Spleen (tissue), 11 donors: ENCODE measurements around the gene GLYR1. TPM values are rescaled to one million over a fixed set of nuclear protein-coding genes. Genes with fewer than 3 reads are reported as not detected.
A peak's percentile ranks its signal among the peaks of the same experiment; 100 is the strongest.

Experiments
- DNase-seq: peaks from one replicate; pipeline ENCODE4 v3.0.0-alpha.2; 2020
- H3K27ac ChIP-seq, 8 donors: fragments of 200-600 bp; sonication (generic) in 7 of 8; 1 replicate in 4 of 8; 2 replicates in 4 of 8; pipeline versions ENCODE4 v1.5.0 to v1.8.0; 2016 to 2021; ENCODE audit warnings: inconsistent platforms in 4 of 8, mild to moderate bottlenecking in 4 of 8, moderate library complexity in 1 of 8
- H3K27me3 ChIP-seq, 7 donors: fragments of 200-600 bp; sonication (generic) in 6 of 7; replicated peaks in 1 of 7; 1 replicate in 4 of 7; 2 replicates in 3 of 7; pipeline versions ENCODE4 v1.5.0 to v1.8.0; 2016 to 2021; ENCODE audit warnings: inconsistent platforms in 3 of 7, mild to moderate bottlenecking in 1 of 7
- H3K36me3 ChIP-seq, 6 donors: fragments of 200-600 bp; sonication (generic) in 5 of 6; 1 replicate in 4 of 6; 2 replicates in 2 of 6; pipeline versions ENCODE4 v1.5.0 to v1.8.0; 2016 to 2021; ENCODE audit warnings: inconsistent platforms in 2 of 6
- H3K4me1 ChIP-seq, 6 donors: fragments of 200-600 bp; sonication (generic) in 5 of 6; 1 replicate in 3 of 6; 2 replicates in 3 of 6; pipeline versions ENCODE4 v1.5.0 to v1.8.0; 2016 to 2021; ENCODE audit warnings: inconsistent platforms in 3 of 6
- H3K4me3 ChIP-seq, 8 donors: fragments of 200-600 bp; sonication (generic) in 7 of 8; 1 replicate in 4 of 8; 2 replicates in 4 of 8; pipeline versions ENCODE4 v1.5.0 to v1.8.0; 2016 to 2021; ENCODE audit warnings: inconsistent platforms in 4 of 8, mild to moderate bottlenecking in 4 of 8, moderate library complexity in 2 of 8
- H3K9me3 ChIP-seq, 8 donors: fragments of 200-600 bp; sonication (generic) in 7 of 8; 1 replicate in 4 of 8; 2 replicates in 4 of 8; pipeline versions ENCODE4 v1.5.0 to v1.8.0; 2016 to 2021; ENCODE audit warnings: inconsistent platforms in 4 of 8
- POLR2A ChIP-seq, 3 donors: fragments of 450-650 bp; IDR thresholded peaks; one replicate each; pipeline ENCODE4 v1.5.1; 2017; ENCODE audit warnings: antibody characterized with exemption in 3 of 3, mild to moderate bottlenecking in 1 of 3
- POLR2AphosphoS5 ChIP-seq, 3 donors: sonication (generic); formaldehyde crosslinking; IDR thresholded peaks; one replicate each; pipeline ENCODE4 v1.5.1; 2017; ENCODE audit warnings: antibody characterized with exemption in 3 of 3
- WGBS, 5 donors: extraction: QIAGEN DNeasy Blood & Tissue Kit in 3 of 5; methylation state at CpG; one replicate each; pipeline versions ENCODE4 v1.1.5 to v1.1.7; 2013 to 2018; 5-methylcytosine and 5-hydroxymethylcytosine counted together
- intact Hi-C: fragments of 100-400 bp; cut with DNase I; formaldehyde crosslinking; loops from one replicate; pipeline ENCODE4 v1.15.0; 2023; ENCODE audit warnings: low total_unique reads
- polyA plus RNA-seq, 3 donors: library from polyadenylated mRNA; stranded (reverse); fragments of 200-250 nt; gene quantifications; one replicate each; pipeline ENCODE4 v1.2.1, GENCODE V29; 2013
- total RNA-seq, 7 donors: library from RNA; depleted of rRNA in 3 of 7; stranded (reverse); fragments of >200 nt in 3 of 7; fragmentation: NEBNext Ultra II Directional in 4 of 7; extraction: Animal tissue kit (Norgen Biotek cat#: 25700) in 4 of 7; gene quantifications; one replicate each; pipeline versions ENCODE4 v1.1.0 to v1.2.1, GENCODE V29; 2016 to 2021
- TF ChIP-seq, protein P1 (sequence below), 11 experiments: fragments of 200-600 bp in 7 of 11; fragments of 450-650 bp in 4 of 11; sonication (generic) in 4 of 11; IDR thresholded peaks in 8 of 11; conservative IDR thresholded peaks in 3 of 11; 1 replicate in 7 of 11; 2 replicates in 4 of 11; pipeline versions ENCODE4 v1.4.0 to v1.8.0; 2016 to 2021; ENCODE audit warnings: antibody characterized with exemption in 11 of 11, inconsistent platforms in 4 of 11, mild to moderate bottlenecking in 1 of 11
- donor health status: healthy with polysubstance abuse.
- donor health status: DM: no; HTN: no; CAD: no; lungs with moderate emphysema.
- donor health status: DM: no; HTN: no; CAD: no.
- donor health status: Bipolar disorder and iron deficiency.
- donor health status: healthy.
- donor health status: DM: no; HTN: no; CAD: no.
- donor health status: DM: yes; HTN: yes; CAD: no.

Gene GLYR1
- total and polyA plus RNA-seq, 10 donors: 26.6 to 117 (median 62.3) TPM

DNA sequence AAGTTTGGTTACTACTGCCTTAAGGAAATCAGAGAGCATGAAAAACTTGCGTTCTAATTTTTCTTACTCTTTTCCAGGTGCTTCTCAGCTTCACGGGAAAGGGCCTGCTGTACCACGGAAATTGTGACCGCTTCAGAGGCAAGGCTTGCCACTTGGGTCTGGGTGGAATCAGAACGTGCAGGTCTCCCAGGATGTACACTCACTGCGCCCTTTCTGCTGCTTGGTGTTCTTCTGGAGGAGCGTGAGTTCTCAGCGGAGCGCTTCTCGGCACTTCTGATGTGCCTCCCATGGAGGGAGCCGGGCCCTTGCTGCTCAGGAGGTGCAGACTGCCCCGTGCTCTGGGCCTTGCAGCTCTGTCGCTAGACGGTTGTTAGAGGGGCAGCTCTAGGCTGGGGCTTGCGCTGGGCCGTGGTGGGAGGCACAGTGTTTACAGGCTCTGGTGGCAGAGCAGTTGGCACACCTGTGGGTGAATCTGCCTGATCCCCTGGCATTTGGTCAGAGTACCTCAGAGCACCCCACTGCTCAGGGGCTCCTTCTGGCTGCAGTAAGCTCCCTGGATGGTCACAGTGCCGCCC, 33.0 kb upstream of the GLYR1 start:
- Histone ChIP-seq H3K27ac (no peak overlapping the region), H3K9me3 (no peaks in the 10 kb centered on the region), H3K4me1 (peaks cover 0 to 8% (median 0%) of the 10 kb centered on the region in 6 donors), H3K27me3 (no peaks in the 10 kb centered on the region), H3K36me3 (peaks cover 4 to 100% (median 98%) of the 10 kb centered on the region in 6 donors), H3K4me3 (no peak overlapping the region)
- WGBS, 5 donors: 93 to 97% (median 95%) methylated on average over 8 to 17 of the region's 17 CpGs
- no peak for DNase-seq
- TF ChIP-seq, protein P1, sequence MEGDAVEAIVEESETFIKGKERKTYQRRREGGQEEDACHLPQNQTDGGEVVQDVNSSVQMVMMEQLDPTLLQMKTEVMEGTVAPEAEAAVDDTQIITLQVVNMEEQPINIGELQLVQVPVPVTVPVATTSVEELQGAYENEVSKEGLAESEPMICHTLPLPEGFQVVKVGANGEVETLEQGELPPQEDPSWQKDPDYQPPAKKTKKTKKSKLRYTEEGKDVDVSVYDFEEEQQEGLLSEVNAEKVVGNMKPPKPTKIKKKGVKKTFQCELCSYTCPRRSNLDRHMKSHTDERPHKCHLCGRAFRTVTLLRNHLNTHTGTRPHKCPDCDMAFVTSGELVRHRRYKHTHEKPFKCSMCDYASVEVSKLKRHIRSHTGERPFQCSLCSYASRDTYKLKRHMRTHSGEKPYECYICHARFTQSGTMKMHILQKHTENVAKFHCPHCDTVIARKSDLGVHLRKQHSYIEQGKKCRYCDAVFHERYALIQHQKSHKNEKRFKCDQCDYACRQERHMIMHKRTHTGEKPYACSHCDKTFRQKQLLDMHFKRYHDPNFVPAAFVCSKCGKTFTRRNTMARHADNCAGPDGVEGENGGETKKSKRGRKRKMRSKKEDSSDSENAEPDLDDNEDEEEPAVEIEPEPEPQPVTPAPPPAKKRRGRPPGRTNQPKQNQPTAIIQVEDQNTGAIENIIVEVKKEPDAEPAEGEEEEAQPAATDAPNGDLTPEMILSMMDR (IDR thresholded peaks at IDR 0.05 in 8 of 11, conservative IDR thresholded peaks at IDR 0.05 in 3 of 11): no peak
- TF ChIP-seq POLR2AphosphoS5 (IDR thresholded peaks at IDR 0.05) (peak in 1 of 3 donors; percentile 32), POLR2A (IDR thresholded peaks at IDR 0.05) (no peak)
- intact Hi-C loops: no loop called here

DNA sequence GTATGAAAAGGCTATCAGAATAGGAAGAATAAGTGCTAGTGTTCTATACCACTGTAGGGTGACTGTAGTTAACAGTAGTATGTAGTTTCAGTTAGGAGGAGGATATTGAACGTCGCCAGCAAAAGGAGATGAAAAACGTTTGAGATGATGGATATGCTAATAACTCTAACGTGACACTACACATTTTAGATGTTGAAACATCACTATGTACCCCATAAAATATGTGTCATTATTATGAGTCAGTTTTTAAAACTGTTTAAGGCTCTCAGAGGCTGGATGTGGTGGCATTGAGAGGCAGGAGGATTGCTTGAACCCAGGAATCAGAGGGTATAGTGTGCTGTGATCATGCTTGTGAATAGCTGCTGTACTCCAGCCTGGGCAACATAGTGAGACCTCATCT, 32.0 kb upstream of the GLYR1 start:
- Histone ChIP-seq H3K4me1 (peaks cover 0 to 8% (median 0%) of the 10 kb centered on the region in 6 donors), H3K4me3 (no peak overlapping the region), H3K27ac (no peak overlapping the region), H3K27me3 (no peaks in the 10 kb centered on the region), H3K36me3 (peaks cover 1 to 100% (median 98%) of the 10 kb centered on the region in 6 donors), H3K9me3 (no peaks in the 10 kb centered on the region)
- WGBS, 5 donors: 80 to 89% (median 86%) methylated on average over 4 of the region's 4 CpGs
- intact Hi-C loops: no loop called here
- DNase-seq: no peak
- TF ChIP-seq POLR2A (IDR thresholded peaks at IDR 0.05) (no peak), POLR2AphosphoS5 (IDR thresholded peaks at IDR 0.05) (no peak)
- TF ChIP-seq, protein P1 (IDR thresholded peaks at IDR 0.05 in 8 of 11, conservative IDR thresholded peaks at IDR 0.05 in 3 of 11): no peak

DNA sequence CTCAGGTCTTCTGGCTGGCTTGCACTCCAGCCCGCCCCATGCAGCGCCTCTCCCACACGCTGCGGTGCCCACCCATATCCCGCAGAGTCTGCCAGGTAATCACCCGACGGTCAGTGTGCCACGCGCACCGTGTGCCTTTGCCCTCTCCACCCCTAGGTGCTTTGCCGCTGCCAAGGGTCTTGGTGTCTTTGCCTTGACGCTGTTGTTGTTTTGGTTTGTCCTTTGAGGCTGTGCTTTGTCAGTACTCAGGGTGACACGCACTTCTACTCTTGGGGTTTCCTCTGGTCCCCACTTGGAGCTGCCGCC, 30.2 kb upstream of the GLYR1 start:
- Histone ChIP-seq H3K27me3 (no peaks in the 10 kb centered on the region), H3K36me3 (peaks cover 0 to 100% (median 98%) of the 10 kb centered on the region in 6 donors), H3K4me3 (no peak overlapping the region), H3K9me3 (no peaks in the 10 kb centered on the region), H3K4me1 (peaks cover 0 to 8% (median 0%) of the 10 kb centered on the region in 6 donors), H3K27ac (peak overlapping the region in 1 of 8 donors; percentile 36)
- DNase-seq: no peak
- 88 to 95% (median 91%) methylated on average over 14 of the region's 14 CpGs for WGBS, 5 donors
- TF ChIP-seq POLR2AphosphoS5 (IDR thresholded peaks at IDR 0.05) (peak in 2 of 3 donors; percentile 29 to 62), POLR2A (IDR thresholded peaks at IDR 0.05) (no peak)
- TF ChIP-seq, protein P1 (IDR thresholded peaks at IDR 0.05 in 8 of 11, conservative IDR thresholded peaks at IDR 0.05 in 3 of 11): no peak
- intact Hi-C loops: no loop called here

DNA sequence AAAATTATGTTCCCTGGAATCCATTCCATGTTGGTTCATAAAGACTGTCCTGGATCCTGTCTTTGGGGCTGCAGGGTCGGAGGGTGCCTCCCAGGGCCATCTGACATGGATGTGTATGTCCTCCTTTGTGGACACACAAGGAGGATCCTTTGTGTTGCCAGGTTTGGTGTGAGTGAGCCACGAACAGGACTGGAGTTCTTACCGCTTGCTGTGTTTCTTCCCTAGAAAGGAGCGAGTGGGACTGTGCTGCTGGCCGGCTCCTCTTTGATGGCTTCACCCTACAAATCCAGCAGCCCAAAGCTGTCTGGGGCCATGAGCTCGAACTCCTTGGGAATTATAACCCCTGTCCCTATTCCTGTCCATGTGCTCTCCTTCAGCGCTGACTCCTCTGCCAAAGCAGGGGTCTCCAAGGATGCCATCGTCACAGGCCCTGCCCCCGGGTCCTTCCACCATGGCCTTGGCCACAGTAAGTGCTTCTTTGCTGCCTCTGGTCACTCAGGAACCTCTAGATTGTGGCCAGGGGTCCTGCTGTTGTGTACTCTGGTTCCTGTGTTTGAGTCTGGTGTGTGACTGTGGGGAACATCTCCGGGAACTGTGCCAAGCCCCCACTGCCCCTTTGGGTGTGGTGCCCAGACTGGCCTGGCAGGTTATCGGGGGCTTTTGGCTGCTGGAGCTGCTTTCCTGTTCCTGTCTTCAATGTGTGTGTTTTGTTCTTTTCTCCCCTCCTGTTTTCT, 29.7 kb upstream of the GLYR1 start:
- H3K36me3 ChIP-seq: peaks cover 0 to 100% (median 98%) of the 10 kb centered on the region in 6 donors
- peak overlapping the region in 1 of 8 donors; percentile 36 for H3K27ac ChIP-seq
- no peaks in the 10 kb centered on the region for H3K9me3 ChIP-seq
- intact Hi-C loops: no loop called here
- no peak overlapping the region for H3K4me3 ChIP-seq
- no peaks in the 10 kb centered on the region for H3K27me3 ChIP-seq
- DNase-seq: no peak
- WGBS, 5 donors: 86 to 91% (median 89%) methylated on average over 11 of the region's 11 CpGs
- TF ChIP-seq POLR2AphosphoS5 (IDR thresholded peaks at IDR 0.05): no peak
- no peak for TF ChIP-seq POLR2A (IDR thresholded peaks at IDR 0.05)
- TF ChIP-seq, protein P1 (IDR thresholded peaks at IDR 0.05 in 8 of 11, conservative IDR thresholded peaks at IDR 0.05 in 3 of 11): no peak
- H3K4me1 ChIP-seq: peaks cover 0 to 8% (median 0%) of the 10 kb centered on the region in 6 donors
